HG02943 (cell line): Measurements from ENCODE around the gene SRGAP2B.
"Not testable (repeated sequence)": the region's sequence is repeated elsewhere in the genome, so short reads cannot be mapped to it uniquely, and the experiment has no call there.

ENCODE experiments used
- ATAC-seq: cut with Tn5 transposase; IDR thresholded peaks from one replicate; pipeline ENCODE4 v1.9.1; 2021; ENCODE audit warnings: mild to moderate bottlenecking, low read depth, moderate library complexity; ENCODE audit not compliant: unreplicated experiment

SRGAP2B gene

DNA sequence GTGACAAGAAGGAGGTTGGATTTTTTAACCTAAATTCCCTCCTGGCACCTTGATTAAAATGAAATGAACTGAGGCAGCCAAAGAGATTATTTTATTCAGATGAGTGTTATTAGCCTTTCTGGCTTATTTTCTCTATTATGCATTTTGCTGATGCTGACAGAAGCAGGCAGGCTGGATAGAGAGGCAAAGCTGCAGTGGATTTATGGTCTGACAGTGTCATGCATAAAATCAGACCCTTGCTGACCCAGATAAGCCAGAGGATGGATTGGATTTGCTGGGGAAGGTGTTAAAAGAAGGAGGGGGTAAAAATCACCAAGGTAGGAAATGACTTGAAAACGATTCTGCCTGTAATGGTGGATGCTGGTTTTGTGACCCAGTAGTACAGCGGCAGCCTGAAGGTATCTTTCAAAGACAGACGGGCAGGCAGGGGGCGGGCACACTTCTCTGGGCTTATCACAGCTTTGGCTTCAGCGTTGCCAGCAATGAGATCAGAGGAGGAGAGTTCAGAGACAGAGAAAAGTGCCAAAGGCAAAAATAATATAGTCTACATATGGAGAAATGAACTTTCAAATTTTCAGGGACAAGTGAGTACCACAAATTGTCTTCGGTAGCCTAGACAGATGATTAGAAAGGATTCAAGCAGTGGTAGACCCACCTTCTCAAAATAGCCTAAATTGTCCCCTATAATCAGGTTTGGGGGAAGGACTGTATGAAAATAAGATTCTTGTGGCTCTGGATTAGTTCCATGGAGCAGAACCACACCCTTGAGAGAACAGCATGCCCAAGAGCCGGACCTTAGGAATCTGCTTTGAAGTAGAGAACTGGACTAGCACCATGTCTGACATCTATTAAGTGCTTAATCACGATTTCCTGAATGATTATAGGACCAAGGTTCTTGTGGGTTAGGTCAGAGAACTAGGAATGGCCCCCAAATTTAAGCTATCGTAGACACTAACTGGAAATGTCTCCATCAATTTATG lies 133.2 kb downstream of the SRGAP2B start:
- not testable (repeated sequence) for ATAC-seq

DNA sequence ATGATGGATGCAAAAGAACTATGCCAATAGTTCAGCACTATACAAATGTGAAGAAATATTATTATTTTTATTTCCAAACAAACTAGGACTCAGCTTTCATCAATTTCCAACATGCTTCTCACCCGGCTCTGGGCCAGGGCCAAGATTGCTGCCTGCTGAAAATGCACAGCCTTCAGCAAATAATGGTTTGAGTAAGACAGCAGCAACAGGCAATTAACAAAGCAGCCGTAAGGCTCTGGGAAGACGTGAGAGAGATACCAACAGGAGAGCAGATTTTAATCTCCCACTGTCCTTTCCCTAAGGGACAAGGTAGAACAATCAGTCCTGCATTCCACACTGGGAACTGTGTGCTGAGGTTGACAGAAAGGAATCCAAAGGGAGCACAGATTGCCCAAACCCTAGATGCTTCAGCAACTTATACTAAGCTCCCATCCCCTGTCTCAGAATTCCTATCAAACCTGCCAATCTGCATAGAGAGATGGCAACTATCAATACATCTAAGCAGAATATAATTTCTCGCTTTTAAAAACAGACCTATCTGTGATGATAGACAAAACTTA lies 134.1 kb downstream of the SRGAP2B start:
- not testable (repeated sequence) for ATAC-seq

DNA sequence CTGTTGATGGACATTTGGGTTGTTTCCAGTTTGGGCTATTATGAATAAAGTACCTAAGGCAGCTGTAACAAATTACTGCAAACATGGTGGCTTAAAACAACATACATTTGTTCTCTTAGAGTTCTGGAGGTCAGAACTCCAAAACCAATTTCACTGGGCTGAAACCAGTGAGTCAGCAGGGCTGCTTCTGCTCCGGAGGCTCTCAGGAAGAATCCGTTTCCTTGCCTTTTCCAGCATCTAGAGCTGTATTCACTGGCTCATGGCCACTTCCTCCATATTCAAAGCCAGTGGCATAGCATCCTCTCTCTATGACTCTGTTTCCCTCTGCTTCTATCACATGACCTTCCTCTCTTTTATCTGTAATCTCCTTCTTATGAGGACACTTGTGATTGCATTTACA lies 146.7 kb downstream of the SRGAP2B start:
- ATAC-seq: not testable (repeated sequence)

DNA sequence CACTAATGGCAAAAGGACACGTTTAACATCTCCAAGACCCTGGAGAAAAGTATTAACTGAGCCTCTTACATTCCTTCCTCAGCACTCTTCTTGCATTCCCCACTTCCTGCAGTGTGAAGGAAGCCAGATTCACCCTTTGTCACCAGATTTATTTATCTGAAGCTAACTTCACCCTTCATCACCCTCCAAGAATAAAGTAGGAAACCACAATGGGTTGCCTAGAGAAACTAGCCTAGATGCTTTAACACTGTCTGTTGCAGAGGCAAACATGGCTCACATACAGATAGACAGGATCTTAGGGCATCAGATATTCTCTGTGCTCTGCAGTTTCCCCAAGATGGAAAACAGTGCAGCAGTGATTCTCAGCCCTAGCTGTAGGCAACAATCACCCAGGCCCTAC lies 147.6 kb downstream of the SRGAP2B start:
- ATAC-seq: not testable (repeated sequence)

DNA sequence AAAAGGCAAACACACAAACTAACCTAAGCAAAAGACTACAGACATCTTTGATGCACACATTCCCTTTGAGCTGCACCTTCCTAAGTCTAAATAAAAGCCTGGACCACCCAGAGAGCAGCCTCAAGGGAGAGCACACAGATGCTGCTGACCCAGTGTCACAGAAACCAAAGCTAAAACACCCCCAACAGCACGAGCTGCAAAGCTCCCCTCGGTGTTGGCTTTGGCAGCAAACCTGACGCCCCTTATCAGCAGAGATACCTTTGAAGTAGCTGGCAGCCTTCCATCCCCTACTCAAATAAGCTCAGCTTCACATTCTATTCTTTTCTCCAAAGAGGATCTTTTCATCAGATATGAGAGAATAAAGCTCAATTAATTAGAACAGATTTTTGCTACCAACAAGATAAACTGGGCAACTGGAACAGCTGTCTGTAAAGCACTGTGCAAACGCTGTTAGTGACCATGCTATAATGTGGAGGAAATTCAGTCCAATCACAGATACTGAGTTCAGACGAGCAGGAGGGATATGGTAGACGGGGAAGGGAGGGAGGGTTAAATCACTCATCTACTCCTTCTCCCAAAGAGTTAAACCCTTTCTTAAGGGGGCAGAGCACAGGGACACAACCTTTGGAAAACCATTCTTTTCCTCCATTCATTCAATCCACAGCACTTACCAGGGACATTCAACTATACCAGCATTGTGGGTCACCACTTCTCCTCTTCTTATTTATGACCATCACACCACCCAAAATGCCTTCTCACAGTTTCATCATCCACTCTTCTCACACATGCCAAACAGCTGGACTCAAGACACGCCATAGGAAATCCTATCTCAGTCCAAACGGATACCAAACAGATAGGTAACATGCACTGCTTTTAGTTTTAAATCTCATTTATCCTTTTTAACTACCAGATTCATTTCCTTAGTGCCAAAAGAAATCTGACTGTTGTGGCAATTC lies 148.3 kb downstream of the SRGAP2B start:
- ATAC-seq: not testable (repeated sequence)

DNA sequence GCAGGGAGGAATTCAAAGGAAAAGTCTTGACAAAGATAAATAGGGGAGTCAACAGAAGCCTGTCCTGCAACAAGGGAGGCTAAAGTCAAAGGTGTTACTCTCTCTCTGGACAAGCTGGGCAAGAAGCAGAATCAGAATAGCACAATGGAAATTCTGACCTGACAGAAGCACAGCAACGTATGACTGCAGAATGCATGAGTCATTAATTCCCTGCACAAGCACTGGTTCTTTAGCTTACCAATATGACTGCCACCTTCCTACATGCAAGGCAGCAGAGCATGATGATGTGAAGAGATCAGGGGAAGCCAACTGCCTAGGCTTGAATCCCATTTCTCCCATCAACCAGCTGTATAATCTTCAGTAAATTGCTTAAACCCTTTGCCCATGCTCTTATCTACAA lies 153.4 kb downstream of the SRGAP2B start:
- ATAC-seq: not testable (repeated sequence)

DNA sequence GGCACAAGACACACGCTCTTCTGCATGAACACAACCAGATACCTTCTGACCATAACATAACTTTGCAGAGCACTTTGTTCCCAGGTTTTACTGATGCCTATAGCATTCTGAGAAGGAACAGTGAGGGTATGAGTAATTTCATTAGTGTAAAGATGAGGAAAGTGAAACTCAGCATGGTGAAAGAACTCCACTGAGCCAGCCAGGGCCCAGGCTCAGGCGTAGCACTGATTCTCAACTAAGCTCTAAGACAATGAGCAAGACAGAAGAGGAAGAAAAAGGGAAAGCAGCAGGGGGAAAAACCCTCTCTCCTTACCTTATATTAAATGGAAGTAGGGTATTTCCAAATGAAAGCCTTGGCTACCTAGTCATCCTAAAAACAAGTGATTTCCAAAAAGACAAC lies 155.1 kb downstream of the SRGAP2B start:
- ATAC-seq: not testable (repeated sequence)

DNA sequence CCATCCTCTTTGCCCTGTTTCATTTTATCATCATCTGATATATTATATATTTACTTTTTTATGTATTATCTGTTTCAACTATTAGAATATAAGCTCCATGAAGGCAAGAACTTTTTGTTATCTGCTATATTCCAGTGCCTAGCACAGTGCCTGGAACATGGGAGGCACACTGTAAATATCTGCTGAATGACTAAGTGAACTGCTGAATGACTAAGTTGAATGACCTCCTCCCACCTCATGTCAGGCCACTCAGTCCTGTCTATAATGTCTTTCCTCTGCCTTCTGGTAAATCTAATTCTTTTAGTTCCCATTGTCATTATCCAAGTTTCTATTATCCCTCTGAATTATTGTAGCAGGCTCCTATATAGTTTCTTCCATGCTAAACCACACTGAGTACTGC lies 156.5 kb downstream of the SRGAP2B start:
- not testable (repeated sequence) for ATAC-seq

DNA sequence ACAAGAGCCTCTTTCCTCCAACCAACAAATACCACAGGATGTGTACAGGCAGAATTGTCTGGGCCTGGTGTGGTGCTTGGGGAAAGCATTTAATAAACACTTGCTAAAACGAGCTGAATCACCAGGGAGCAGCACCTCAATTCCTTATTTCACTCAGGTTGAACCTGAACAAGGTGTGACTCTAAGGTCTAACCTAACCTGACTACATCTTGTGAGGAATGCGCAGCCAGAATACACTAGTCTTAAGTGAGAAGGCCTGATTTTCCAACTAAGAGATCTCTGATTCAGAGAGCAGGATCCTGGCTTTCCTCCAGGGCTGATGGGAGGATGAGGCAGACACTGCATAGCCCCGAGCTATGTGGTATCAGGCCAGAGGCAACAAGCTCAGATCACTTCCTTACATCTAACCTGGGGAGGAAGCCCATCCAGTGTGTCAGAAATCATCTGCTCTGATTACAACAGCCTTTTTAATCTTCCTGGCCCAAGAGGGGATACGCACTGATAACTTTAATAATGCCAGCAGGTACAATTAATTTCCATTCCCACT lies 158.9 kb downstream of the SRGAP2B start:
- ATAC-seq: not testable (repeated sequence)

DNA sequence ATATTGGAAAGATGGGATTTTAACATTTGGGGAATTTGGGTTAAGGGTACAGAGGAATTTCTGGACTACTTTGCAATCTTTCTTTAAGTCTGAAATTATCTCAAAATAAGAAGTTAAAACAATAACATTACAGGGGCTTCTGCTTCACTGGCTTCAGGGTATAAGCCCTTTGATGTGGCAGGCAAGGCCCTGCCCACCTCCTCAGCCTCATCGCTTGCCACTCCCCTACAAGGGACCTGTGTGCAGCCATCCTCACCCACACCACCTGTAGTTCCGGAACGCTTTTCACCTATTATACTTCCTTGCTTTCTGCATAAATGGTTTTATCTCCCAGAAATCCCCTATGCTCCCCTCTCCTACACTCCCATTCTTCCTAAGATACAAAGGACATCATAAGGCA lies 159.8 kb downstream of the SRGAP2B start:
- ATAC-seq: not testable (repeated sequence)

DNA sequence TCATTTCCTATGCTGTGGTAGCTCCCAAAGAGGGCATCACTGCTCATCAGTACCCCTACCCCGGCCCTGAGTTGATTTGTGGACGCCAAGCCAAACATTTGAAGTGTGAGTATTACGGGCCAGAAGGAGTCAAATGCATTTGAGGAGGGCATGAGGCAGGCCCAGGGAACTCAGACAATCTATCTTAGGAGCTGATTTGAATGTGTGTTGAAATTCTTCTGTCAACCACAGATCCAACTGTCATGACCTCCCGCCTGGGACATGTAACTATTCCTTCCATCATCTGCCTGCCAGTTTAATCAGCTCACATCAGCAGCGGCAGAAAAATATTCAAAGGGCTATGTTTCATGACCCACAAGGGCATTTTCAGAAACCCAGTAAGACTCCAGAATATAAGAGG lies 162.1 kb downstream of the SRGAP2B start:
- ATAC-seq: not testable (repeated sequence)

DNA sequence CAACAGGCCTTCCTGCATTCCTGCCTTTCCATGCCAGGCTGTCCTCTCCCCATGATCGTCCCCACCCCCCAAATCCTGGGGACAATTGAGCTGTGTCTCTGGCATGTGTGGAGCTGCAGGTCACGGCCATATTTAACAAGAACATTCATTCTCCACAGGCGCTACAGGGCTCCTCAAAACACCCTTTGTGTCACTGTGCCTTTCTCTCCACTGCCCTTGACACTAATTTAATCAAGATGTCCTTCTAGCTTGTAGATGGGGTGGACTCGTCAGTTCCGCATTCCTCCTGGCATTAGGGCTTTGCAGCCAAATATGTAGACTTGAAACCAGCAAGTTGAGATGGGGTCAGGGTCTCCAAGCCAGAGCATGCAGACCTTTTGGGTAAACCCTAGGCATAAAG lies 163.0 kb downstream of the SRGAP2B start:
- not testable (repeated sequence) for ATAC-seq

DNA sequence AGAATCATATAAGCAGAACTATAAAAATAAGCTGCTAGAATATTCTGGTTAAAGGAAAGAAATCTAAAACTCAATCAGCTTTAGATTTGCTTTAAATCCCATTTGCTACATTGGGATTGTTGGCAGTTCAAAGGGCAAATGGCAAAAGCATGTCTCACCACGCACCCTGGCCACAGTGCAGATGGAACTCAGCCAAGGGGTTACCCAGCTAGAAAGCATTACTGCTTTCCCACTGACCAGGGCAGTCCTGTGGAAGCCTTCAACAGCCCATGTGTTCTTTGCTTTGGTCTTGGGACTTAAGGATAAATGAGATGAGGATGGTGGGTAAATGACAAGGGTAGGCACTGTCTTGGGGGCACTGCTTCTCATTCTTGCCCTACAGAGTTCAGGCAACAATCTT lies 163.6 kb downstream of the SRGAP2B start:
- not testable (repeated sequence) for ATAC-seq

DNA sequence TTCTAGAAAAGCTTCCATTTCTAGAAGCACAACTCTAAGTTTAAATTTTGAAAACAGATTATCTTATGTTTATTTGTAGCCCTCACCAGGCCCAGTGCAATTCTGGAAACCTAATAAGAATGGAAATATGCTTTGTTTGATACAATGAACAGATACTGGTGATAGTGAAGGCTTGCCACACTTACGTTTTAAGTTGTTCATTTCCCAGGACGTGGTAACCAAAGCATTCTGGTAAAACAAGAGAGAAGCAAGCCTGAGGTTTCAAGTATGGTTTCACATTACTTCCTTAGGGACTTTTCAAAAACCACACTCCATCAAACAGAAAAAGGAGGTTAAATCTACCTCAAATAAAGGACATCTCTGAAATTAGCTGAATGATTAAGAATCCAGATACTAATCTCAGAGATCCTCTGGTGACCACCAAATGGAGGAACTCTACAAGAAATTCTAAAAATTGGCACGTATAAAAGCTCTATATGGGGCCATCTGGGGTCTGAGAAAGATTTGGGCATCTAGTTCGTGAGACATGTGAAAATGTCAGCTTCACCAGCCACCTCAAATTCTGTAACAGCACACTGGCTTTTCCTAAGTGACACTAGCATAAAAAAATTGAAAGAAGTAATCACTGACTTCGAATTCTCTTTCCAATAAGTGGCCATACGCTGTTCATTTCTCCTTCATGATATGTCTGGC lies 164.9 kb downstream of the SRGAP2B start:
- not testable (repeated sequence) for ATAC-seq

DNA sequence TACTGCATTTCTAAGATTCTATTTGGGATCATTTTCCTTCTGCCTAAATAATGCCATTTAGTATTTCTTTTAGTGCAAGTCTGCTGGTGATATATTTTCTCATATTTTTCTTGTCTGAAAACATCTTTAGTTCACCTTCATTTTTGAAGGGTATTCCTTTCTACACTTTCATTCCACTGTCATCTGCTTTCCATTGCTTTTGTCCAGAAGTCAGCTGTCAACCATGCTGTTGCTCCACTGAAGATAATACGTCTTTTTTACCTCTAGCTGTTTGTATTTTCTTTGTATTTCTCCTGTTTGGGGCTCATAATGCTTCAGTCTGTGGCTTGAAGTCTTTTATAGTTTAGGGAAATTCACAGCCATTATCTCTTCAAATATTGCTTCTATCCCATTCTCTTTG lies 167.8 kb downstream of the SRGAP2B start:
- not testable (repeated sequence) for ATAC-seq

DNA sequence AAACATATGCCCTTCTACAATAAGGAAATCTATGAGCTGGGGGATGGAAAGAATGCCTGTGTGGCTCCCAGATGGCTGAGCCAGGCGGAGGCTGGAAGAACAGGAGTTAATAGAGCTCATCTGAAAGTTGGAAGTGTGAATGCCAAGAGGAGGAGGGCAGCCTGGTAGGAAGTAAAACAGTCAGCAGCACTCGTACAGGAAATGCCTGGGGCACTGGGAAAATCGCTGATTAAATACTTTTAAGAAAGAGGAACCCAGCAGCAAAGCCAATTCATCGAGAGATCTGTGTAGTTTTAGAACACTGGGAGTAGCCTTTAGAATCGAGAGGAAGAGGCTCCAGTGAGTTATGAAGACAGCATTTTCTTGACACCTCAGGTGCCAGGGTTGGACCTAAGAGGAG lies 171.5 kb downstream of the SRGAP2B start:
- not testable (repeated sequence) for ATAC-seq

DNA sequence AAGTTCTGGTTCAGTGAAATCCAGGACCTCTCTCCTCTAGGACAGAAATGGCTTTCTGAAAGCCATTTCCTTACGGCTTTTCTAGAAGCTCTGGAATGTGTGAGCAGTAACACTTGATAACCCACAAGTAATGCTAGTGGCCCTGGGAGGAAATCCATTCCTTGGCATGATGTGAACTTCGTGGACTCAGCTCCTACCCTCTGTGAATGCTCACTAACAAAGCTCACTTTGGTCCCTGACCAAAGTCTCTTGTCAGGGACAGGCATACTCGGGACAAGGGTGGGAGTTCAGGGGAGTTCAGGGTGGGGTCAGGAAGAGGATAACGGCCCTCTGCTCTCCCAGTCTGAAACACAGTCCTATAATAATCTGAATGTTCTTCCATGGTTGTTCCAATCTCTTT lies 172.3 kb downstream of the SRGAP2B start:
- ATAC-seq: not testable (repeated sequence)

DNA sequence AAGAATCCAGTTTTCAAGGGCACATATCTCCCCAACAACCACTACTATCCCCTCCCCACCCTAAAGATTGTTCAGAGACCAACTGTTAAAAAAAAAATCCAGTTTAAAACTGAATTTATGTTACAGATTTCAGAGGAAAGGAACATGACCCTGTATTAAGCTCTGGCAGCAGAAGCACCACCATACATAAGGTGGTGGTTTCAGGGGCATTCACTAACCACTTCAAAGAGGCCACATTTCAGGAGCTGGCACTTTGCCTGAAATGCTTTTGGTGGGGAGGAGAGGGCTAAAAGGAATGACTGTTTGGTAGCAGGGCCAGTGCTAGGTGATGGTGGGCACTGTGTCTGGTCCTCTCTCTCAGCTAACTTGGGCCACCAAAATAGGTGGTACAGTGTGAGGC lies 176.0 kb downstream of the SRGAP2B start:
- not testable (repeated sequence) for ATAC-seq

DNA sequence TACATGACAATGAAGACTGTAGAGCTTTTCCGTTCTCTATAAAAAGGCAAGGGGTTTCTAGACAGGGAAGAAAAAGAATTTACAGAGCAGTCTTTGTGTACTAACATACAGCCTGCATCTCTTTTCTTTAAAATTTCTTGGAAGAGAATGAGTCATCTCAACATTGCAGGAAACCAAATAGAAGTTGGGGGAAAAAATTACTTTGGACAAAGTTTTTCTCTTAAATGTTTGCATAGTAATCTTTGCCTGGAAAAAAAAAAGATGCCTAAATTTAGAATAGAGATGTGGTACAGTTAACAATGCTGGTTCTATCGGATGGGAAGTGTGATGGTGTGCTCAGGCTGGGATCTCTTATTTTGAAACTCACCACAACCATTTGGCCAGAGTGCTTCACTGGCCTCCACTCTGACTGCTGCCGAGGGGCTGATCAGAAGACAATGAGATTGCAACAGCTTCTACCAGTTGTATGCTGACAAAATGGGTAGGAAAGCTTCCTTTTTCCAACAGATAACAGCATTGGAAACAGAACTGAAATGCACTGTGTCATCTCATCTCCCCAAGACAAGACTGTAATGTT lies 177.0 kb downstream of the SRGAP2B start:
- not testable (repeated sequence) for ATAC-seq
